Lower leg skin (tissue), 4 donors: ENCODE data around the gene THY1. TPM values are rescaled to one million over a fixed set of nuclear protein-coding genes. Genes with fewer than 3 reads are reported as not detected.

Experiments
- DNase-seq, 2 donors: peaks; one replicate each; pipeline ENCODE4 v3.0.0-alpha.2; 2019; ENCODE audit warnings: low spot score in 2 of 2
- H3K4me3 ChIP-seq: fragments of 200-600 bp; sonication (generic); 2 replicates; pipeline ENCODE4 v1.5.1; 2017; ENCODE audit warnings: mild to moderate bottlenecking, low read depth; ENCODE audit not compliant: poor library complexity, severe bottlenecking
- CTCF ChIP-seq, 3 donors: fragments of 450-650 bp; IDR thresholded peaks; one replicate each; pipeline ENCODE4 v1.5.1; 2016; ENCODE audit warnings: antibody characterized with exemption in 3 of 3, mild to moderate bottlenecking in 3 of 3, moderate library complexity in 2 of 3
- POLR2A ChIP-seq, 2 donors: fragments of 450-650 bp; IDR thresholded peaks; one replicate each; pipeline ENCODE4 v1.6.1; 2016 to 2017; ENCODE audit warnings: antibody characterized with exemption in 2 of 2, mild to moderate bottlenecking in 1 of 2, moderate library complexity in 1 of 2
- WGBS, 2 donors: methylation state at CpG; one replicate each; pipeline ENCODE4 v1.1.5; 2018; 5-methylcytosine and 5-hydroxymethylcytosine counted together
- intact Hi-C: fragments of 100-400 bp; cut with DNase I; formaldehyde crosslinking; loops from one replicate; pipeline ENCODE4 v1.15.0; 2023; ENCODE audit warnings: low total_unique reads
- total RNA-seq, 4 donors: library from RNA; depleted of rRNA; stranded (reverse); fragments of >200 nt; gene quantifications; one replicate each; pipeline ENCODE4 v1.1.0, GENCODE V29; 2016

Gene THY1
- total RNA-seq, 4 donors from 2014 or later: 0.52 to 15.3 (median 2.7) TPM

- intact Hi-C loops: no loop called here
- TF ChIP-seq POLR2A (IDR thresholded peaks at IDR 0.05): no peak
- no peak for TF ChIP-seq CTCF (IDR thresholded peaks at IDR 0.05)
- DNase-seq: no peak
- no peak overlapping the region for H3K4me3 ChIP-seq
- 71 to 73% methylated on average over 12 to 13 of the region's 13 CpGs for WGBS, 2 donors
Observed at GRCh38 chr11:119369132-119369925, 53.6 kb downstream of the THY1 start.

- no peak for TF ChIP-seq POLR2A (IDR thresholded peaks at IDR 0.05)
- TF ChIP-seq CTCF (IDR thresholded peaks at IDR 0.05): no peak
- intact Hi-C loops: no loop called here
- WGBS, 2 donors: 52 to 59% methylated on average over 16 to 17 of the region's 17 CpGs
- H3K4me3 ChIP-seq: no peak overlapping the region
- DNase-seq: no peak
Observed at GRCh38 chr11:119368121-119369034, 54.6 kb downstream of the THY1 start.

- DNase-seq: no peak
- intact Hi-C loops: no loop called here
- no peak overlapping the region for H3K4me3 ChIP-seq
- no peak for TF ChIP-seq CTCF (IDR thresholded peaks at IDR 0.05)
- no peak for TF ChIP-seq POLR2A (IDR thresholded peaks at IDR 0.05)
- WGBS, 2 donors: 58 to 71% methylated on average over 9 of the region's 9 CpGs
Observed at GRCh38 chr11:119367661-119368120, 55.3 kb downstream of the THY1 start.

Other genes starting within 250 kb of the THY1 start
- gene NHERF4, start 237.7 kb downstream of the THY1 start, total RNA-seq: under 1 TPM in 2 of 4 donors, not detected in 2; 0.27 to 0.53 TPM
- gene CBL, start 216.8 kb downstream of the THY1 start, total RNA-seq: 10 to 100 TPM; 11.7 to 14.6 (median 14.0) TPM
- 100 to 1,000 TPM; 103 to 198 (median 183) TPM for gene MCAM, start 106.0 kb downstream of the THY1 start, total RNA-seq
- 10 to 100 TPM in 3 of 4 donors, 1 to 10 TPM in 1; 6.7 to 16.8 (median 13.1) TPM for gene RNF26, start 88.6 kb downstream of the THY1 start, total RNA-seq
- gene C1QTNF5, start 82.3 kb downstream of the THY1 start, total RNA-seq: 10 to 100 TPM in 1 of 4 donors, 1 to 10 TPM in 3; 4.2 to 14.3 (median 8.6) TPM
- gene MFRP, start 76.5 kb downstream of the THY1 start, total RNA-seq: not detected
- gene USP2, start 41.5 kb downstream of the THY1 start, total RNA-seq: 10 to 100 TPM; 15.0 to 35.6 (median 18.1) TPM